Rectal smooth muscle tissue (tissue), 1 donor: ENCODE measurements around the gene OSCP1.

Source experiments
- H3K27ac ChIP-seq: one replicate; pipeline ENCODE4 v1.7.0; 2013; ENCODE audit warnings: low read depth, low read length, inconsistent platforms
- H3K27me3 ChIP-seq: one replicate; pipeline ENCODE4 v1.7.0; 2013; ENCODE audit warnings: low read length; ENCODE audit not compliant: control insufficient read depth, insufficient read depth
- H3K36me3 ChIP-seq: one replicate; pipeline ENCODE4 v1.7.0; 2013; ENCODE audit warnings: low read length; ENCODE audit not compliant: control insufficient read depth, insufficient read depth
- H3K4me1 ChIP-seq: one replicate; pipeline ENCODE4 v1.7.0; 2013; ENCODE audit warnings: low read length; ENCODE audit not compliant: control insufficient read depth, insufficient read depth
- H3K4me3 ChIP-seq: one replicate; pipeline ENCODE4 v1.7.0; 2013; ENCODE audit warnings: low read length
- H3K9ac ChIP-seq: one replicate; pipeline ENCODE4 v1.7.0; 2013; ENCODE audit warnings: low read length

OSCP1 gene

GRCh38 chr1:36467700-36468455, 17.6 kb upstream of the OSCP1 start:
- H3K4me1 ChIP-seq, result peaks cover 8% of the 10 kb centered on the region
- no peak overlapping the region for H3K4me3 ChIP-seq
- no peaks in the 10 kb centered on the region for H3K36me3 ChIP-seq
- no peaks in the 10 kb centered on the region for H3K27me3 ChIP-seq
- H3K9ac ChIP-seq, result no peak overlapping the region
- no peak overlapping the region for H3K27ac ChIP-seq

DNA sequence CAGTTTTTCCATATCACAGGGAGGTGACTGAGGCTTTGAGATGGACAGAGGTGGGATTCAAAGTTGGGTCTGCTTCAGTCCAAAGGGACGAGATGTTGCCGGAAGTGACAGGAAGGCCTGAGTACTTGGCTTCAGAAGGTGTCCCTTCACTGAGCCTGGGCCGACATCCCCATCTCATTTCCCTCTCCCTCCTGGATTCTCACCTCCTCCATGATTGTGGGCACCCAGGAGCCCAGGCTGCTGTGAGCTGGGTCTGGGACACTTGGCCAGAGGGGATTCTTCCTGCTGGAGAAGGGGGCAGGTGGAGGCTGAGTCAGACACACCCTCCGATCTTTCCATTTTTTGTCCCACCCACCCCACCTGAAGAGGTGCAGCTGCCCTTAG, 16.8 kb upstream of the OSCP1 start:
- Histone ChIP-seq H3K36me3 (no peaks in the 10 kb centered on the region), H3K27ac (no peak overlapping the region), H3K9ac (no peak overlapping the region), H3K27me3 (no peaks in the 10 kb centered on the region), H3K4me1 (peaks cover 8% of the 10 kb centered on the region), H3K4me3 (no peak overlapping the region)

GRCh38 chr1:36466370-36467026, 16.2 kb upstream of the OSCP1 start:
- Histone ChIP-seq H3K4me3 (no peak overlapping the region), H3K27me3 (no peaks in the 10 kb centered on the region), H3K27ac (no peak overlapping the region), H3K36me3 (no peaks in the 10 kb centered on the region), H3K9ac (no peak overlapping the region), H3K4me1 (peaks cover 8% of the 10 kb centered on the region)

DNA sequence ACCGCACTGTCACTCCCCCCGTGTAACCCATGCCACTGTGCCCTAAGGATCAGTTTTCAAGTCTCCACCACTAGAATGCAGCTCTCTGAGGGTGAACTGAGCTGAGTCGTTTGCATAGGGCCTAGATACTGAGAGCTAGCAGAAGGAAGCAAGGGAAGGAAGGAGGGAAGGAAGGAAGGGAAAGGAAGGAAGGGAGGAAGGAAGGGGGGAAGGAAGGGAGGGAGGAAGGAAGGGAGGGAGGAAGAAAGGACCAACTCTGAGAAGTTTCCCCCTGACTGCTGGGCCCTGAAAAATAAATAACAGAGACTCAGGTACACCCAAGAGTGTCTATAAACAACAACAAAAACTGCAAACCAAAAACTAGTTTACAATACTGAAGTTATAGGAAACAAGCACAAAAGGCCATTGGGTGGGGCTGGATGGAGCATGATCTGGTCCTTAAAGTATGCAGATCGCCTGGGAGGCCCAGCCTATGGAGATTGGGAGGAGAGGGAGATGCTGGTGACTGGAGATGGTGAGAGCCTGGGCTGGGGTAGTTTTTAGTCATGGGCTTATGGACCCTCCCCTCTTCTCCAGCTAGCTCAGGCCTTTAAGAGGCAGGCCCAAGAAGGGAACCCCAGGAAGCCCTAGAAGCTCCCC, 15.6 kb upstream of the OSCP1 start:
- Histone ChIP-seq H3K4me1 (peaks cover 8% of the 10 kb centered on the region), H3K36me3 (no peaks in the 10 kb centered on the region), H3K9ac (no peak overlapping the region), H3K27me3 (no peaks in the 10 kb centered on the region), H3K27ac (no peak overlapping the region), H3K4me3 (no peak overlapping the region)

DNA sequence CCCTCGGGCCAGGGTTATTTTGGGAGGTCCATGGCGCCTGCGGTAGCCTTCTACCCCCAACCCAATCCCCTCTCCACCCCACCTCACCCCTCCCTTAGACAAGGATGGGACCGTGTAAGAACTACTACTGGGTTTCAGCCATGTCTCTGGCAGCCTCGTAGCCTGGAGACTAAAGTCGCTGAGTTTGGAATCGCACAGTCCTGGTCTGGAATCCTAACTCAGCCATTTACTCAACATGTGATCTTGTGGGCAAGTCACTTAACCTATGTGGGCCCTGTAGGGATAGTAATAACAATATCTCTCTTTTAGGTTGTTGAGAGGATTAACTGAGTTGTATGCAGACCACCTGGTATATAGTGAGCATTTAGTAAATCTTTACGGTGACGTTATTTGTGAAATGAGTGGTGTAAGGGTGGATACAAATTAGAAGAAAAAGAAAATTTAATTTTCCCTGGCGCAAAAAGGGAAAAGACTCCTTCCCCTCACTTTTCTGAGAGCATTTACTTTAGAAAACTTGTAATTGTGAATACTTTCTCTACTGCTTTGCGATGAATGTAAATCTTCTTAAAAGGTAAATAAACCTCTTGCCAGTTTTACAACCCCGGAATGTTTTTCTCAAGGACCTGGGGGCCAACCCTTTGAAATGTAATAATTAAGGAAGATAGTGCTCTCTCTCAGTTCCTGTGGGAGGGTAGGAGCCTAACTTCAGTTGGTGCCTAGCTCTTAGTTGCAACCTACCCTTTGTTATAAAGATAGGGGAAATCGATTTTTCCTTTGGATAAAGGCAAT, 14.5 kb upstream of the OSCP1 start:
- no peaks in the 10 kb centered on the region for H3K27me3 ChIP-seq
- H3K4me1 ChIP-seq, result peaks cover 8% of the 10 kb centered on the region
- no peak overlapping the region for H3K9ac ChIP-seq
- H3K36me3 ChIP-seq, result peaks cover 4% of the 10 kb centered on the region
- H3K27ac ChIP-seq, result peak overlapping the region; percentile 94
- peak overlapping the region; percentile 98 for H3K4me3 ChIP-seq

GRCh38 chr1:36463803-36464604, 13.8 kb upstream of the OSCP1 start, which contains the start of gene MRPS15:
TSS of gene MRPS15 (minus strand) at chr1:36464384. CDS start at chr1:36464275, 109 bp downstream.
- H3K4me1 ChIP-seq, result peaks cover 8% of the 10 kb centered on the region
- peaks cover 6% of the 10 kb centered on the region for H3K36me3 ChIP-seq
- H3K27me3 ChIP-seq, result no peaks in the 10 kb centered on the region
- H3K27ac ChIP-seq, result peak within 1 kb of the TSS; percentile 94
- peak within 1 kb of the TSS; percentile 98 for H3K4me3 ChIP-seq
- H3K9ac ChIP-seq, result peak within 1 kb of the TSS; percentile 91

- Histone ChIP-seq H3K27me3 (no peaks in the 10 kb centered on the region), H3K27ac (no peak overlapping the region), H3K36me3 (peaks cover 7% of the 10 kb centered on the region), H3K4me3 (peak overlapping the region; percentile 98), H3K9ac (no peak overlapping the region), H3K4me1 (peaks cover 8% of the 10 kb centered on the region)
Measured at GRCh38 chr1:36463463-36463802, 13.2 kb upstream of the OSCP1 start.

- H3K27ac ChIP-seq, result no peak overlapping the region
- peaks cover 5% of the 10 kb centered on the region for H3K4me1 ChIP-seq
- H3K36me3 ChIP-seq, result peaks cover 20% of the 10 kb centered on the region
- no peaks in the 10 kb centered on the region for H3K27me3 ChIP-seq
- H3K4me3 ChIP-seq, result no peak overlapping the region
- no peak overlapping the region for H3K9ac ChIP-seq
Measured at GRCh38 chr1:36458910-36459309, 8.7 kb upstream of the OSCP1 start.

DNA sequence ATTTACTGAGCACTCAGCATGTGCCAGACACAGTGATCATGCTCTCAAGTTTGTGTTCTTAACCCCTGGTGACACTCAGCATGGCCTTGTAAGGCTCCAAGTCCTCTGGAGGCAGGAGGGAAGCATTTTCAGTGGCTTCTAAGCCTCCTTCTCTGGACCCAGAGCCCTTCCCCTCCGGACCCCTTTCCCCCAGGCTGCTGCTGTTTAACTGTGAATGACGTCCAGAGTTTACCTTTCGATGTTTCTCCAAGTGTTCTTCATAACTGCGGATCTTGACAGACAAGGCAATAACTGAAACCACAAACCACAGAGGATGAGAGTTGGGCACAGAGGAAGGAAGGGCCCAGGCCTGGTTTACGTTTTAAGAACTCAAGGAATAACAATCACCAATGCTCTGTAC, 7.4 kb upstream of the OSCP1 start:
- Histone ChIP-seq H3K36me3 (peaks cover 20% of the 10 kb centered on the region), H3K4me1 (no peaks in the 10 kb centered on the region), H3K9ac (no peak overlapping the region), H3K27ac (no peak overlapping the region), H3K4me3 (no peak overlapping the region), H3K27me3 (no peaks in the 10 kb centered on the region)

DNA sequence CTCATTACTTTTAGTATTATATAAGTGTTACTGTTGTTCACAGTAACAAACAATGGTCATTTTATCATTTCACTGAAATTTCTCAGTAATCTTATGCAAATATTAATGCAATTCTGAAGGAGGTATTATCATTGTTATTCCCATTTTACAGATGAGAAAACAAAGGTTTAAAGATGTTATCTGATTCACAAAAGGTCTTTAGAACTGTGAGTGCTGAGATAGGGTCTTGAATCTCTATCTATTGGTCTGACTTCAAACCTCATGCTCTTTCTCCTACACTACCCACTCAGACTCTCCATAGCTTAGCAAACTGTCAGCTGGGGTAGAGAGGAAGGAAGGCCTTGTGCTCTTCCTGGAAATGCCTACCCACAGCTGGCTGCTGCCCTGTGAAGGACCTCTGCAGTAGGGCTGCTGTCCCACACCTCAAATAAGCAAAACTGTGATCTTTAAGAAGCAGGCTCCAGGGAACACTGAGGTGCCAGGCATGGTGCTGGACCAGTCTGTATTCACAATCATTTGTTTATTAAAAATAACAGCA, 6.2 kb upstream of the OSCP1 start:
- no peak overlapping the region for H3K27ac ChIP-seq

DNA sequence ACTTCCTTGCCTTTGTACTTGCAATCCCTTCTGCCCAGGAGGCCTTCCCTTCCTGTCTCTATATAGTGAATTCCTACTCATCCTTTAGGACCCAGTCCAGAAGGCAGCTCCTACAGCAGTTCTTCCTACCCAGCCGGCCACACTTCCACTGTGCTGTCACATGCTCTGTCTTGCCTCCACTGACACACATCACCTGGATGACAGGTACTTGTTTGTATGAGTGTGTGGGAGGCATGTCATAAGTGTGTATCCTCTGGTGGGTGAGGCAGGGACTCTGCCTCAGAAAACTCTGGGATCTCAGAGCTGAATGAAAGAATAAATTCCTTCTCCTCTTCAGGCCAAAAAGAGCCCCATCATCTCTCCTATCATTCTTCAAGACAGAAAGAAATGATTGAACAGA, 5.1 kb upstream of the OSCP1 start:
- H3K4me1 ChIP-seq, result peaks cover 3% of the 10 kb centered on the region
- H3K9ac ChIP-seq, result no peak overlapping the region
- H3K36me3 ChIP-seq, result peaks cover 18% of the 10 kb centered on the region
- H3K27ac ChIP-seq, result no peak overlapping the region
- H3K27me3 ChIP-seq, result no peaks in the 10 kb centered on the region
- H3K4me3 ChIP-seq, result no peak overlapping the region

More for the DNA sequence above, 6.2 kb upstream of the OSCP1 start:
- Histone ChIP-seq H3K9ac (no peak overlapping the region), H3K4me1 (no peaks in the 10 kb centered on the region), H3K4me3 (no peak overlapping the region), H3K36me3 (peaks cover 20% of the 10 kb centered on the region), H3K27me3 (no peaks in the 10 kb centered on the region)
